SK-N-SH treated with all-trans-retinoic acid at 6 μM for 48 hours (cell line): ENCODE data around the gene POU2F1.

ENCODE experiments used
- ATAC-seq: fragments of 200-7000 bp; cut with Tn5 transposase; 3 replicates; pipeline ENCODE4 v1.9.1; 2020; ENCODE audit warnings: mild to moderate bottlenecking, moderate library complexity
- ARNTL ChIP-seq: fragments of 450-650 bp; formaldehyde crosslinking; IDR thresholded peaks from 2 replicates; pipeline ENCODE4 v1.5.0; 2020; ENCODE audit warnings: low read depth, mild to moderate bottlenecking, moderate library complexity, borderline replicate concordance
- CSDC2 ChIP-seq: fragments of 250-450 bp; sonication (Bioruptor Pico); IDR thresholded peaks from 2 replicates; pipeline ENCODE4 v1.5.0; 2020; ENCODE audit warnings: mild to moderate bottlenecking, moderate library complexity
- ESRRG ChIP-seq: fragments of 250-450 bp; sonication (Bioruptor Pico); IDR thresholded peaks from 2 replicates; pipeline ENCODE4 v1.6.1; 2021; ENCODE audit warnings: mild to moderate bottlenecking
- GLIS3 ChIP-seq: fragments of 250-450 bp; sonication (Bioruptor Pico); IDR thresholded peaks from 2 replicates; pipeline ENCODE4 v1.5.0; 2020; ENCODE audit warnings: mild to moderate bottlenecking, moderate library complexity
- ISL1 ChIP-seq: fragments of 250-450 bp; sonication (Bioruptor Pico); IDR thresholded peaks from 2 replicates; pipeline ENCODE4 v2.1.2; 2022; ENCODE audit warnings: mild to moderate bottlenecking, moderate library complexity
- OSR1 ChIP-seq: fragments of 250-450 bp; sonication (Bioruptor Pico); IDR thresholded peaks from 2 replicates; pipeline ENCODE4 v1.8.0; 2022; ENCODE audit warnings: moderate library complexity, mild to moderate bottlenecking, inconsistent platforms
- PPARA ChIP-seq: fragments of 250-450 bp; sonication (Bioruptor Pico); IDR thresholded peaks from 2 replicates; pipeline ENCODE4 v1.5.0; 2020; ENCODE audit warnings: mild to moderate bottlenecking, borderline replicate concordance
- RARB ChIP-seq: fragments of 250-450 bp; sonication (Bioruptor Pico); IDR thresholded peaks from 2 replicates; pipeline ENCODE4 v1.8.0; 2021; ENCODE audit warnings: mild to moderate bottlenecking, moderate library complexity
- SNAI2 ChIP-seq: fragments of 250-450 bp; sonication (Bioruptor Pico); IDR thresholded peaks from 2 replicates; pipeline ENCODE4 v1.5.0; 2020; ENCODE audit warnings: mild to moderate bottlenecking, moderate library complexity
- TCF4 ChIP-seq: fragments of 250-450 bp; sonication (Bioruptor Pico); IDR thresholded peaks from 2 replicates; pipeline ENCODE4 v1.8.0; 2021; ENCODE audit warnings: mild to moderate bottlenecking, moderate library complexity, borderline replicate concordance
- TOX ChIP-seq: fragments of 250-450 bp; sonication (Bioruptor Pico); IDR thresholded peaks from 2 replicates; pipeline ENCODE4 v1.8.0; 2021; ENCODE audit warnings: mild to moderate bottlenecking, moderate library complexity, borderline replicate concordance
- ZFP3 ChIP-seq: fragments of 250-450 bp; sonication (Bioruptor Pico); IDR thresholded peaks from 2 replicates; pipeline ENCODE4 v1.5.0; 2020; ENCODE audit warnings: mild to moderate bottlenecking, moderate library complexity
- ZNF565 ChIP-seq: fragments of 450-650 bp; formaldehyde crosslinking; conservative IDR thresholded peaks from 2 replicates; pipeline ENCODE4 v1.5.0; 2020; ENCODE audit warnings: low read depth, mild to moderate bottlenecking, moderate library complexity
- TF ChIP-seq, protein P1 (sequence below): fragments of 250-450 bp; sonication (Bioruptor Pico); IDR thresholded peaks from 2 replicates; pipeline ENCODE4 v1.8.0; 2021; ENCODE audit warnings: low read depth, mild to moderate bottlenecking, moderate library complexity, borderline replicate concordance
- TF ChIP-seq, protein P2 (sequence below): fragments of 250-450 bp; sonication (Bioruptor Pico); IDR thresholded peaks from 2 replicates; pipeline ENCODE4 v1.8.0; 2020; ENCODE audit warnings: mild to moderate bottlenecking, moderate library complexity, borderline replicate concordance
- TF ChIP-seq, protein P3 (sequence below): fragments of 250-450 bp; sonication (Bioruptor Pico); IDR thresholded peaks from 2 replicates; pipeline ENCODE4 v1.5.0; 2020; ENCODE audit warnings: mild to moderate bottlenecking, moderate library complexity
- TF ChIP-seq, protein P4 (sequence below): fragments of 250-450 bp; sonication (Bioruptor Pico); IDR thresholded peaks from 2 replicates; pipeline ENCODE4 v1.5.1; 2021; ENCODE audit warnings: mild to moderate bottlenecking, moderate library complexity
- TF ChIP-seq, protein P5 (sequence below): fragments of 250-450 bp; sonication (Bioruptor Pico); IDR thresholded peaks from 2 replicates; pipeline ENCODE4 v1.5.1; 2020; ENCODE audit warnings: low read depth, mild to moderate bottlenecking, moderate library complexity

Gene POU2F1

DNA sequence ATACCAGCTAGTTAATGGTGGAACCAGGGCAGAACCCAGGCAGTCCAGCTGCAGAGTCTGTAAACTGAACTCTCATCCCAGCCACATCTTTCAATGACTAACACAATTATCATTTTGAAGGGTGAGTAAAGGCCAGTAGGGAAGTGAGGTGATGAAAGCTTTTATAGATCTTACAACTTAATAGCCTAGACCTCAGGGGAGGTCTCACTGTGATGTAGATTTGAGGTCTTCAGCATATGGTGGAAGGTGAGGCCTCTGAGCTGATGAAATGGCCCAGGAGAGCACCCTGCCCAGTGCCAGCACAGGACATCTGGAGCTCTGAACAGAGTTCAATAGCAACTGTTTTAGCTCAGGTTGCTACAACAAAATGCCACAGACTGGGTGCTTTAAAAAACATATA lies 44.8 kb upstream of the POU2F1 start:
- TF ChIP-seq TOX, result no peak
- TF ChIP-seq ISL1, result no peak
- TF ChIP-seq, protein P1, sequence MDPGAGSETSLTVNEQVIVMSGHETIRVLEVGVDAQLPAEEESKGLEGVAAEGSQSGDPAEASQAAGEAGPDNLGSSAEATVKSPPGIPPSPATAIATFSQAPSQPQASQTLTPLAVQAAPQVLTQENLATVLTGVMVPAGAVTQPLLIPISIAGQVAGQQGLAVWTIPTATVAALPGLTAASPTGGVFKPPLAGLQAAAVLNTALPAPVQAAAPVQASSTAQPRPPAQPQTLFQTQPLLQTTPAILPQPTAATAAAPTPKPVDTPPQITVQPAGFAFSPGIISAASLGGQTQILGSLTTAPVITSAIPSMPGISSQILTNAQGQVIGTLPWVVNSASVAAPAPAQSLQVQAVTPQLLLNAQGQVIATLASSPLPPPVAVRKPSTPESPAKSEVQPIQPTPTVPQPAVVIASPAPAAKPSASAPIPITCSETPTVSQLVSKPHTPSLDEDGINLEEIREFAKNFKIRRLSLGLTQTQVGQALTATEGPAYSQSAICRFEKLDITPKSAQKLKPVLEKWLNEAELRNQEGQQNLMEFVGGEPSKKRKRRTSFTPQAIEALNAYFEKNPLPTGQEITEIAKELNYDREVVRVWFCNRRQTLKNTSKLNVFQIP, result no peak
- no peak for TF ChIP-seq ZFP3 (CRISPR knock-in tag)
- TF ChIP-seq ESRRG (CRISPR knock-in tag), result no peak
- no peak for TF ChIP-seq ZNF565 (CRISPR knock-in tag)
- no peak for TF ChIP-seq TCF4 (CRISPR knock-in tag)
- no peak for TF ChIP-seq OSR1 (CRISPR knock-in tag)
- TF ChIP-seq, protein P2, sequence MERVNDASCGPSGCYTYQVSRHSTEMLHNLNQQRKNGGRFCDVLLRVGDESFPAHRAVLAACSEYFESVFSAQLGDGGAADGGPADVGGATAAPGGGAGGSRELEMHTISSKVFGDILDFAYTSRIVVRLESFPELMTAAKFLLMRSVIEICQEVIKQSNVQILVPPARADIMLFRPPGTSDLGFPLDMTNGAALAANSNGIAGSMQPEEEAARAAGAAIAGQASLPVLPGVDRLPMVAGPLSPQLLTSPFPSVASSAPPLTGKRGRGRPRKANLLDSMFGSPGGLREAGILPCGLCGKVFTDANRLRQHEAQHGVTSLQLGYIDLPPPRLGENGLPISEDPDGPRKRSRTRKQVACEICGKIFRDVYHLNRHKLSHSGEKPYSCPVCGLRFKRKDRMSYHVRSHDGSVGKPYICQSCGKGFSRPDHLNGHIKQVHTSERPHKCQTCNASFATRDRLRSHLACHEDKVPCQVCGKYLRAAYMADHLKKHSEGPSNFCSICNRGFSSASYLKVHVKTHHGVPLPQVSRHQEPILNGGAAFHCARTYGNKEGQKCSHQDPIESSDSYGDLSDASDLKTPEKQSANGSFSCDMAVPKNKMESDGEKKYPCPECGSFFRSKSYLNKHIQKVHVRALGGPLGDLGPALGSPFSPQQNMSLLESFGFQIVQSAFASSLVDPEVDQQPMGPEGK (CRISPR knock-in tag), result no peak
- no peak for TF ChIP-seq PPARA (CRISPR knock-in tag)
- TF ChIP-seq, protein P3, sequence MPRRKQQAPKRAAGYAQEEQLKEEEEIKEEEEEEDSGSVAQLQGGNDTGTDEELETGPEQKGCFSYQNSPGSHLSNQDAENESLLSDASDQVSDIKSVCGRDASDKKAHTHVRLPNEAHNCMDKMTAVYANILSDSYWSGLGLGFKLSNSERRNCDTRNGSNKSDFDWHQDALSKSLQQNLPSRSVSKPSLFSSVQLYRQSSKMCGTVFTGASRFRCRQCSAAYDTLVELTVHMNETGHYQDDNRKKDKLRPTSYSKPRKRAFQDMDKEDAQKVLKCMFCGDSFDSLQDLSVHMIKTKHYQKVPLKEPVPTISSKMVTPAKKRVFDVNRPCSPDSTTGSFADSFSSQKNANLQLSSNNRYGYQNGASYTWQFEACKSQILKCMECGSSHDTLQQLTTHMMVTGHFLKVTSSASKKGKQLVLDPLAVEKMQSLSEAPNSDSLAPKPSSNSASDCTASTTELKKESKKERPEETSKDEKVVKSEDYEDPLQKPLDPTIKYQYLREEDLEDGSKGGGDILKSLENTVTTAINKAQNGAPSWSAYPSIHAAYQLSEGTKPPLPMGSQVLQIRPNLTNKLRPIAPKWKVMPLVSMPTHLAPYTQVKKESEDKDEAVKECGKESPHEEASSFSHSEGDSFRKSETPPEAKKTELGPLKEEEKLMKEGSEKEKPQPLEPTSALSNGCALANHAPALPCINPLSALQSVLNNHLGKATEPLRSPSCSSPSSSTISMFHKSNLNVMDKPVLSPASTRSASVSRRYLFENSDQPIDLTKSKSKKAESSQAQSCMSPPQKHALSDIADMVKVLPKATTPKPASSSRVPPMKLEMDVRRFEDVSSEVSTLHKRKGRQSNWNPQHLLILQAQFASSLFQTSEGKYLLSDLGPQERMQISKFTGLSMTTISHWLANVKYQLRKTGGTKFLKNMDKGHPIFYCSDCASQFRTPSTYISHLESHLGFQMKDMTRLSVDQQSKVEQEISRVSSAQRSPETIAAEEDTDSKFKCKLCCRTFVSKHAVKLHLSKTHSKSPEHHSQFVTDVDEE (CRISPR knock-in tag), result no peak
- ATAC-seq, result no peak

DNA sequence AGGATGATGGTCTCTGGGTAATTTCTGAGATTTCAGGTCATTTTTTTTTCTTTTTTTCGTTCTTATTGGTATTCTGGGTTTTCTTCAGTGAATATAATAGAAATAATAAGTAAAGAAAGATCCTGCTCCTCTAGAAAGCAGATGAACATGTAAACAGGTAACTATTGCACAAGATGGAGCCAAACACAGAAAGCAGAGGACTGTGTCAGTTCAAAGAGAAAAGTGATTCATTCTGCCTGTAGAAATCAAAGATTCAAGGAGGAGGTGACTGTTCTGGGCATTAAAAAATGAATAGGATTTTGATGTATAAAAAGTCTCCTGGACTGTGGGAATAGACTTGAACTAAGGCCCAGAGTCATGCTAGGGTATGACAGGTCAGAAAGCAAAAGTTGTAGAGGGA lies 41.9 kb upstream of the POU2F1 start:
- ATAC-seq, result no peak
- TF ChIP-seq OSR1 (CRISPR knock-in tag) (no peak), PPARA (CRISPR knock-in tag) (no peak), SNAI2 (CRISPR knock-in tag) (no peak), TOX (no peak), ZNF565 (CRISPR knock-in tag) (no peak), TCF4 (CRISPR knock-in tag) (no peak), ISL1 (no peak), RARB (CRISPR knock-in tag) (no peak), ARNTL (CRISPR knock-in tag) (no peak), GLIS3 (CRISPR knock-in tag) (no peak), CSDC2 (CRISPR knock-in tag) (no peak), ESRRG (CRISPR knock-in tag) (no peak)
- TF ChIP-seq, protein P4, sequence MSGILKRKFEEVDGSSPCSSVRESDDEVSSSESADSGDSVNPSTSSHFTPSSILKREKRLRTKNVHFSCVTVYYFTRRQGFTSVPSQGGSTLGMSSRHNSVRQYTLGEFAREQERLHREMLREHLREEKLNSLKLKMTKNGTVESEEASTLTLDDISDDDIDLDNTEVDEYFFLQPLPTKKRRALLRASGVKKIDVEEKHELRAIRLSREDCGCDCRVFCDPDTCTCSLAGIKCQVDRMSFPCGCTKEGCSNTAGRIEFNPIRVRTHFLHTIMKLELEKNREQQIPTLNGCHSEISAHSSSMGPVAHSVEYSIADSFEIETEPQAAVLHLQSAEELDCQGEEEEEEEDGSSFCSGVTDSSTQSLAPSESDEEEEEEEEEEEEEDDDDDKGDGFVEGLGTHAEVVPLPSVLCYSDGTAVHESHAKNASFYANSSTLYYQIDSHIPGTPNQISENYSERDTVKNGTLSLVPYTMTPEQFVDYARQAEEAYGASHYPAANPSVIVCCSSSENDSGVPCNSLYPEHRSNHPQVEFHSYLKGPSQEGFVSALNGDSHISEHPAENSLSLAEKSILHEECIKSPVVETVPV, result no peak
- TF ChIP-seq, protein P5, sequence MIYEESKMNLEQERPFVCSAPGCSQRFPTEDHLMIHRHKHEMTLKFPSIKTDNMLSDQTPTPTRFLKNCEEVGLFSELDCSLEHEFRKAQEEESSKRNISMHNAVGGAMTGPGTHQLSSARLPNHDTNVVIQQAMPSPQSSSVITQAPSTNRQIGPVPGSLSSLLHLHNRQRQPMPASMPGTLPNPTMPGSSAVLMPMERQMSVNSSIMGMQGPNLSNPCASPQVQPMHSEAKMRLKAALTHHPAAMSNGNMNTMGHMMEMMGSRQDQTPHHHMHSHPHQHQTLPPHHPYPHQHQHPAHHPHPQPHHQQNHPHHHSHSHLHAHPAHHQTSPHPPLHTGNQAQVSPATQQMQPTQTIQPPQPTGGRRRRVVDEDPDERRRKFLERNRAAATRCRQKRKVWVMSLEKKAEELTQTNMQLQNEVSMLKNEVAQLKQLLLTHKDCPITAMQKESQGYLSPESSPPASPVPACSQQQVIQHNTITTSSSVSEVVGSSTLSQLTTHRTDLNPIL, result no peak
- TF ChIP-seq, protein P3 (CRISPR knock-in tag), result no peak
